NCI-H1930 (cell line): ENCODE data around the gene CENPVL3.
"Not testable (repeated sequence)": the region's sequence is repeated elsewhere in the genome, so short reads cannot be mapped to it uniquely, and the experiment has no call there.

Experiments used
- DNase-seq, 2 experiments: peaks; one replicate each; lab custom pipeline; 2025; lab: John Stamatoyannopoulos, UW

CENPVL3 gene

GRCh38 chrX:51618241-51619155, at the start of gene CENPVL3:
Gene CENPVL3, minus strand, starts transcription at chrX:51618912. Its CDS starts 39 bp downstream, at chrX:51618873.
- DNase-seq, result peak in 1 of 2 experiments; percentile 0

DNA sequence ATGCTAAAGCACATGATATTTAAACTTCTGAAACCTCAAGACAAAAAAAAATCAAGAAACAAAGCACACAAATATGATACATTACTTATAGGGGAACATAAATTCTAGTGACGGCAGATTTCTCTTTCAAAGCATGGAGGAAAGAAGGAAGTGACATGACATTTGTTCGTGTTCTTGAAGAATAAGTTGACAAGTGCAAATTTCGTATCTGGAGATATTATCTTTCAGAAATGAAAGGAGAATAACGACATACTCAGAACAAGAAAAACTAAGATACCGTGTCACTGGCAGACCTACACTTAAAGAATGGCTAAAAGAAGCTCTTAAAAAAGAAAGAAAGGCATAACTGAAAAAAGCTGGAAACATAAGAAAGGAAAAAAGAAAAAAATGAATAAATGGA, 47.3 kb upstream of the CENPVL3 start:
- DNase-seq, result no peak

DNA sequence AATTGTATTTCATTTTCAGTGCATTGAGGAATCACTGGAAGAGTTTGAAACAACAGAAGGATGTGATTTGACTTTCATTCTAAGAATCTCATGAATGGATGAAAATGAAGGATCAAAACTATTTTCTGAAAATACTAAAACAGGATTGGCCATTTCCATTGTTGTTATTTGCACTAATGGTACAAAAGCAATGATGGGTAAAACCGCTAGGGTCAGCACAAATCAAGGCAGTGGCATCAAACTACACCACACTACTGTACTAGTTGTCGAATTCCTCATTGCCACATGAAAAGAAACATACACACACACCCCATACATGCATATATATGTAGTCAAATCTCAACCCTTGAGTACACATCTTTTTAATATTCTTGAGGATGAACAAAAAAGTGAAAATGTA, 24.7 kb upstream of the CENPVL3 start:
- no peak for DNase-seq

DNA sequence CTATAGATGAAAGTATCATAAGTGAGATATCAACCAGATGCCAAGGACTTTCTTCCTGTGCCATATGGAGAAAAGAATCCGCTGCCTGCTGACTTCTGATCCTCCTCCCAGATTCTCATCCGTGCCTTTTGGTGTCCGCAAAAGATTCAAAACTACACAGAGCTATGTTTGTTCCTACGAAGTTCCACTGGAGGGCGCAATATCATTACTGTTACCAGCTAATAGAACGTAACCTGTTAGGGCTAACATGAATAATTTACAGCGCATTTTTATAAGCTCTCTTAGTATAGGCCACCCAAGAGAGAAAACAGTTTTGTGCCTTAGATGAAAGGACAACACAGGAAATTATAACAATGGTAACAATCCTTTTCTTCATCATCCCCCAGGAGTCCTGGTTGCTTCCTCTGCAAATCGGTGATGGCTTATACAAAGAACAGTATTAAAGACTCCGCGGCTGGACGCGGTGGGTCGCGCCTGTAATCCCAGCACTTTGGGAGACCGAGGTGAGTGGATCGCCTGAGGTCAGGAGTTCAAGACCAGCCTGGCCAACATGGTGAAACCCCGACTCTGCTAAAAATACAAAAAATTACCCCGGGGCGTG, 22.8 kb upstream of the CENPVL3 start:
- peak; percentile 20 to 42 for DNase-seq

- not testable (repeated sequence) for DNase-seq
Observed at GRCh38 chrX:51636511-51636910, 17.8 kb upstream of the CENPVL3 start.

DNA sequence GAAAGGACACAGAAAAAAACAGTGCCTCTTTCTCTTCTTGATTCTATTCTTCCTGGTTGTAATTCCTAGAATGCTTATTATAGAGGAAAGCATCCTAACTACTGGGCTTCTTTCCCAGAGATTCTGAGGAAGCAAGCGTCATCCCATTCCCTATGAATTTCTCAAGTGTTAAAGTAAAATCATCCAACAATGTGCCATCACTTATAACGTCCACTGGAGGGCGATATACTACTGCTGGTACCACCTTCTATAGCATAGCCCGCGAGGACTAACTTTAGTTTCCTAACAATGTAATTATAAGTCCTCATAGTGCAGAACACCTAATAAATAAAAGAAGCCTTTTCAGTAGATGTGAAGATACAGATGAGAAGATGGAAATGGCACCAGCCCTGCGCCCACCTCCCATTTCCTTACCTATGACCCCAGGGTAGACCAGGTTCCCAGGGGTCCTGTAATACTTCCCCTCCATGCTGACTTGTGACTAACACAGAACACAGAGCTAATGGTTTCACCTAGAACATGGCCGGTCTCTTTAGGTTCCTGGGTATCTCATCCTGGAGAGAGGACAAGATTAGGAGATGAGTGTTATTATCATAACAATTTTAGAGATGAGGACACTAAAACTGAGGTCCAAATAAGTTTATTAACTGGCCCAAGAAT, 4.2 kb downstream of the CENPVL3 start:
- peak in 1 of 2 experiments; percentile 6 for DNase-seq

GRCh38 chrX:51608766-51609165, 9.9 kb downstream of the CENPVL3 start:
- no peak for DNase-seq

DNA sequence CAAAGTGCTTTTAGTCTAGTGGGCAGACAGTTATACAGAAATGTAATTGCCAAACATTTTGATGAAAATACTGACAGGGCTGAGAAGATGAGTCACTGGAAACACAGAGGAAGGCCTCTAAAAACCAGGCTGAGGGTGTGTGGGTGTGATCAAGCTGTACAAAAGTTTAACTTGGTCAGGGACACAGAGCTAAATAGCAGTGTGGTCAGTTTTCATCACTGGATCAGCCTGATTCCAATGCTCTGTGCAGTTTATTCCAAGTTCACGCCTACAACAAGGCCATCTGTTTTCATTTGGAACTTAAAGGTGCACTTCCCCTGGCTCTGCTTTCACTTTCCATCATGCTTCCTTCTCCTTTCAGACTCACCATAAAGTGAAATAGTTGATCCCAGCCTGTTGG, 10.6 kb downstream of the CENPVL3 start:
- no peak for DNase-seq

- no peak for DNase-seq
Observed at GRCh38 chrX:51606446-51606845, 12.3 kb downstream of the CENPVL3 start.

GRCh38 chrX:51598899-51599298, 19.8 kb downstream of the CENPVL3 start:
- DNase-seq, result no peak

GRCh38 chrX:51571874-51572273, 46.8 kb downstream of the CENPVL3 start:
- DNase-seq, result no peak

GRCh38 chrX:51569561-51569960, 49.2 kb downstream of the CENPVL3 start:
- DNase-seq, result no peak

DNA sequence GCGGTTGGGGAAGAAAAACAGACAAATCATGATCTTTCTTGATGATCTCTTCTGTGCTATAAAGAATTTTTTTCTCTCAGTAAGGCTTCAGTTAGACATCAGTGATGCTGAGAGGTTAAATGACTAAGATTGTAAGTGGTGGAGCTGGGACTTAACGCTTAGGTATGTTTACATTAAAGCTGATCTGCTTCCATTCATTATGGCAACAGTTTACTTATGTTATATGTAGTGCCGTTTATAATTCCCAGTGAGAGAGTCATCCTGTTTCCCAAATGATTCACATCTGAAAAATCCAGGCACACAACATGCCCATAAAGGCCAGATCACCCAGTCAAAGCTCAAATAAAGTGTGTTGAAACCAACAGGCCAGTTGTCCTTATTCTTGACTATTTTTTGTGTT, 50.1 kb downstream of the CENPVL3 start:
- DNase-seq, result no peak
